ENCODE data around the gene IL6R.

Gene IL6R

GRCh38 chr1:154495496-154496273 is 90.5 kb downstream of the IL6R start:
- peak overlapping the region; percentile 17 for H3K27ac Mint-ChIP-seq

GRCh38 chr1:154496383-154496782 is 91.2 kb downstream of the IL6R start:
- H3K27me3 Mint-ChIP-seq, result peaks cover 16% of the 10 kb centered on the region
- H3K4me1 Mint-ChIP-seq, result peaks cover 50% of the 10 kb centered on the region
- H3K4me3 Mint-ChIP-seq, result no peak overlapping the region
- H3K36me3 Mint-ChIP-seq, result no peaks in the 10 kb centered on the region
- no peak overlapping the region for H3K27ac Mint-ChIP-seq
- no peaks in the 10 kb centered on the region for H3K9me3 Mint-ChIP-seq

More at GRCh38 chr1:154495496-154496273, 90.5 kb downstream of the IL6R start:
- H3K36me3 Mint-ChIP-seq, result no peaks in the 10 kb centered on the region
- H3K4me1 Mint-ChIP-seq, result peaks cover 46% of the 10 kb centered on the region
- H3K9me3 Mint-ChIP-seq, result no peaks in the 10 kb centered on the region
- no peak overlapping the region for H3K4me3 Mint-ChIP-seq
- peaks cover 9% of the 10 kb centered on the region for H3K27me3 Mint-ChIP-seq

- Mint-ChIP-seq H3K27me3 (peaks cover 16% of the 10 kb centered on the region), H3K4me1 (peaks cover 42% of the 10 kb centered on the region)
Observed at GRCh38 chr1:154497026-154497806, 92.1 kb downstream of the IL6R start.

GRCh38 chr1:154499446-154499845 is 94.3 kb downstream of the IL6R start:
- Mint-ChIP-seq H3K36me3 (no peaks in the 10 kb centered on the region), H3K4me1 (peaks cover 24% of the 10 kb centered on the region), H3K9me3 (no peaks in the 10 kb centered on the region), H3K4me3 (no peak overlapping the region), H3K27ac (no peak overlapping the region), H3K27me3 (peaks cover 26% of the 10 kb centered on the region)

More at GRCh38 chr1:154497026-154497806, 92.1 kb downstream of the IL6R start:
- Mint-ChIP-seq H3K9me3 (no peaks in the 10 kb centered on the region), H3K4me3 (peak overlapping the region; percentile 61), H3K36me3 (no peaks in the 10 kb centered on the region), H3K27ac (peak overlapping the region; percentile 93)

DNA sequence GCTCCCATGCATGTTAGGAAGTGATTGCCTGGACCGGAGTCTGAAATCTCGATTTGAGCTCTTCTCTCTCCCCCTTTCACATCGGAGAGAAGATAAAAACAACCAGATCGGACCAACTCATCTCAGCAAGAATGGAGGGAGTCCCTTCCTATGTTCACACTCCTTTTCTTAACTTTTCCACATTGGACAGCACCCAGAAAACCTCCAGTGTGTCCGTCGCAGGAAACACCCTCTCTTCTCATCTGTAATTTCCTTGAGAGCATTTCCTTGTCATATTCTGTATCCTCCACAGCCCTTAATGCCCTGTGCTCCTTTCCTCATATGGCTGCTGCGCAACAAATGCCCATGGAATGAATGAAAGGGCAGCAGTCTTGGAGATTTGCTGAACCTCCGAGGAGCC is 95.4 kb downstream of the IL6R start:
- Mint-ChIP-seq H3K4me1 (peaks cover 21% of the 10 kb centered on the region), H3K36me3 (no peaks in the 10 kb centered on the region), H3K27me3 (peaks cover 27% of the 10 kb centered on the region), H3K9me3 (no peaks in the 10 kb centered on the region), H3K27ac (no peak overlapping the region), H3K4me3 (no peak overlapping the region)

- Mint-ChIP-seq H3K36me3 (no peaks in the 10 kb centered on the region), H3K27me3 (peaks cover 29% of the 10 kb centered on the region), H3K27ac (peak overlapping the region; percentile 59), H3K4me3 (peak overlapping the region; percentile 39), H3K4me1 (peaks cover 11% of the 10 kb centered on the region), H3K9me3 (no peaks in the 10 kb centered on the region)
Observed at GRCh38 chr1:154501423-154502065, 96.4 kb downstream of the IL6R start.

DNA sequence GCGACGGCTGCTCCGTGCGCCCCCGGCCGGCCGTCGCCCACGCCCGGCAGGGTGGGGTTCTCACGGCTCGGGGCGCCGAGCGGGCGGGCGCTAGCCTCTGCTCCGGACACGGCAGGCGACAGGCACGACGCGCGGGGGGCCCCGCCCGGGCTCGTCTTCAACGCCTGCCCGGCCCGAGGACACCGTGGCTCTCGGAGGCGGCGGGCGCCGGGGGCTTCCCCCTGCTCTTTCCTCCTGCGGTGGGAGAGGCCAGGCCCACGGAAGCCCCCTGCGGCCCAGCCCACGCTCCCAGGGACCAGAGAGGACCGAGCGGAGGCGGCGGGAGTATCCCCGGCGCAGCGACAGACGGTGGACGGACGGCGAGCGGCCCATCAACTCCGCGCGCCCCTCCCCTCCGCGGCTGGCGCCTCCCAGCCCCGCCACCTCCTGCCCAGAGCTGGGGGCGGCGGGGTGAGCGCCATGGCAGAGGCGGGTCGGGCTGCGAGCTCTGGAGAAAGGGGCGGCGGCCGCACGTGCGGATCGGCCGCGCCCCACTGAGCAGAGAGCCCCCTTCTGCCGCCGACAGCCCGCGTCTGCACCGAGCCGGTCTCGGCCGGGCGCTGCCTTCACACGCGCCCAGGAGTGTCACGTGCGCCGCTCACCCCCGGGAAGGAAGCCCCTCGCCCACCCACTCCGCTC is 97.1 kb downstream of the IL6R start, which contains the start of the genes SHE and TDRD10:
TSS of gene SHE (minus strand) at position 347 of the 678 bp plus-strand sequence. CDS start 386 bp downstream, outside the sequence.
TSS of gene TDRD10 (plus strand) at position 154 of the 678 bp plus-strand sequence. CDS start 4,685 bp downstream, outside the sequence.
- no peaks in the 10 kb centered on the region for H3K9me3 Mint-ChIP-seq
- peaks cover 29% of the 10 kb centered on the region for H3K27me3 Mint-ChIP-seq
- H3K4me3 Mint-ChIP-seq, result peak within 1 kb of the TSS; percentile 66

DNA sequence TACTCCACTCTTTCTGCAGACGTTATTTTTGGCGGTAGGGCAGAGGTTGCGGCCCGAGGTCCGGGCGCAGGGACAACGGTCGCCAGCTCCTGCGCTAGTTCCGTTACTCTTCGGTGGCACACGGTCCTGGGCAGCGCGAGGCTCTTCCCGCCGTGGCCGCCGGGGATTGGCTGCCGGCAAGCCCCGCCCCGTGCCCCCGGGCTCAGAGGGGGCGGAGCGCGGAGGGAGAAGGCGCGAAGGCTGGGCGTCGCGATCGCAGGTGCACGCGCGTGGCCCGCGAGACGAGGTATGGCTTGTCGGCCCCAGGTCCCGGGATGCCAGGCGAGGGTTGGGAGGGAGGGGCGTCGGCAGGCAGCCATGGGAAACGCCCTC is 97.6 kb downstream of the IL6R start:
- Mint-ChIP-seq H3K4me3 (peak overlapping the region; percentile 66), H3K4me1 (peaks cover 3% of the 10 kb centered on the region), H3K27ac (no peak overlapping the region), H3K27me3 (peaks cover 31% of the 10 kb centered on the region), H3K9me3 (no peaks in the 10 kb centered on the region), H3K36me3 (no peaks in the 10 kb centered on the region)

More for the DNA sequence above, 97.1 kb downstream of the IL6R start, which contains the start of the genes SHE and TDRD10:
- peaks cover 5% of the 10 kb centered on the region for H3K4me1 Mint-ChIP-seq
- peak within 1 kb of the TSS; percentile 59 for H3K27ac Mint-ChIP-seq
- H3K36me3 Mint-ChIP-seq, result no peaks in the 10 kb centered on the region

GRCh38 chr1:154503898-154504297 is 98.8 kb downstream of the IL6R start:
- peaks cover 32% of the 10 kb centered on the region for H3K27me3 Mint-ChIP-seq
- peaks cover 3% of the 10 kb centered on the region for H3K4me1 Mint-ChIP-seq
- peak overlapping the region; percentile 62 for H3K4me3 Mint-ChIP-seq
- H3K27ac Mint-ChIP-seq, result no peak overlapping the region
- no peaks in the 10 kb centered on the region for H3K9me3 Mint-ChIP-seq
- no peaks in the 10 kb centered on the region for H3K36me3 Mint-ChIP-seq

DNA sequence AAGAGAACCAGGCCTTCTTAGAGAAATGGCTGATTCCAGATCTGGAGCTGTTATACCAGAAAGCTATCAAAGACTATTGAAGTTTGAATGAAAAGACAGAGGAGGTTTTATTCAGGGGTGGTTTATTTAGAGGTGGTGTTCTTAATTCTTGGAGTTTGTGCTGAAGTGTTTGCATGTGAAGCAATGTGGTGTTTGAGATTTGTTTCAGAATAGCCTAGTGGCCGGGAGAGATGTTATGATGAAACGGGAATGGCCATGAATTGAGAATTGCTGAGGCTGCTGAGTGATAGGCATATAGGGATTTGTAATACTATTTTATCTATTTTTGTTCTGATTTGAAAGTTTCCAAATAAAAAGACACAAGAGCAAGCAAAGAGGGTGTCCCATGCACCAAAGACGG is 107.6 kb downstream of the IL6R start:
- Mint-ChIP-seq H3K4me1 (no peaks in the 10 kb centered on the region), H3K36me3 (no peaks in the 10 kb centered on the region)

GRCh38 chr1:154514066-154514553 is 109.0 kb downstream of the IL6R start:
- no peaks in the 10 kb centered on the region for H3K27me3 Mint-ChIP-seq
- H3K36me3 Mint-ChIP-seq, result no peaks in the 10 kb centered on the region
- no peaks in the 10 kb centered on the region for H3K4me1 Mint-ChIP-seq
- H3K9me3 Mint-ChIP-seq, result no peaks in the 10 kb centered on the region
- no peak overlapping the region for H3K27ac Mint-ChIP-seq
- no peak overlapping the region for H3K4me3 Mint-ChIP-seq

More for the DNA sequence above, 107.6 kb downstream of the IL6R start:
- H3K4me3 Mint-ChIP-seq, result no peak overlapping the region
- H3K27ac Mint-ChIP-seq, result peak overlapping the region; percentile 68
- no peaks in the 10 kb centered on the region for H3K9me3 Mint-ChIP-seq
- peaks cover 3% of the 10 kb centered on the region for H3K27me3 Mint-ChIP-seq

GRCh38 chr1:154517661-154518060 is 112.5 kb downstream of the IL6R start:
- Mint-ChIP-seq H3K9me3 (no peaks in the 10 kb centered on the region), H3K27ac (no peak overlapping the region), H3K4me1 (no peaks in the 10 kb centered on the region), H3K27me3 (no peaks in the 10 kb centered on the region), H3K36me3 (no peaks in the 10 kb centered on the region), H3K4me3 (no peak overlapping the region)

Data from activated naive CD4-positive, alpha-beta T cell treated with anti-CD3 and anti-CD28 coated beads, Interleukin-2, amount 50 U/mL, for 24 hours (primary cell).